HG03558 (cell line): ENCODE measurements around the gene RASGRP2.

Source experiments
- ATAC-seq: cut with Tn5 transposase; IDR thresholded peaks from one replicate; pipeline ENCODE4 v1.9.1; 2021; ENCODE audit warnings: moderate number of reproducible peaks; ENCODE audit not compliant: unreplicated experiment; ENCODE audit errors: extremely low read depth

The RASGRP2 gene

GRCh38 chr11:64722141-64723065, 21.5 kb downstream of the RASGRP2 start:
- no peak for ATAC-seq

- no peak for ATAC-seq
Observed at GRCh38 chr11:64721359-64721699, 22.6 kb downstream of the RASGRP2 start.

- no peak for ATAC-seq
Observed at GRCh38 chr11:64720640-64721358, 23.1 kb downstream of the RASGRP2 start.

- no peak for ATAC-seq
Observed at GRCh38 chr11:64720167-64720566, 23.8 kb downstream of the RASGRP2 start.

- no peak for ATAC-seq
Observed at GRCh38 chr11:64719406-64719805, 24.5 kb downstream of the RASGRP2 start.

GRCh38 chr11:64718780-64719124, 25.2 kb downstream of the RASGRP2 start:
- ATAC-seq, result no peak

- ATAC-seq, result no peak
Observed at GRCh38 chr11:64718084-64718779, 25.7 kb downstream of the RASGRP2 start.

GRCh38 chr11:64717268-64717578, 26.7 kb downstream of the RASGRP2 start:
- ATAC-seq, result no peak

- ATAC-seq, result no peak
Observed at GRCh38 chr11:64716473-64717267, 27.3 kb downstream of the RASGRP2 start.

- no peak for ATAC-seq
Observed at GRCh38 chr11:64715756-64716472, 28.0 kb downstream of the RASGRP2 start.

- ATAC-seq, result no peak
Observed at GRCh38 chr11:64715110-64715509, 28.8 kb downstream of the RASGRP2 start.

GRCh38 chr11:64714666-64715065, 29.3 kb downstream of the RASGRP2 start:
- ATAC-seq, result no peak

GRCh38 chr11:64713781-64714363, 30.1 kb downstream of the RASGRP2 start:
- ATAC-seq, result no peak

- ATAC-seq, result no peak
Observed at GRCh38 chr11:64713016-64713707, 30.8 kb downstream of the RASGRP2 start.

GRCh38 chr11:64712430-64713015, 31.4 kb downstream of the RASGRP2 start:
- ATAC-seq, result no peak

GRCh38 chr11:64711956-64712362, 32.0 kb downstream of the RASGRP2 start:
- ATAC-seq, result no peak

GRCh38 chr11:64711138-64711955, 32.6 kb downstream of the RASGRP2 start:
- no peak for ATAC-seq
